ENCODE measurements around the gene EPG5.

EPG5 gene

DNA sequence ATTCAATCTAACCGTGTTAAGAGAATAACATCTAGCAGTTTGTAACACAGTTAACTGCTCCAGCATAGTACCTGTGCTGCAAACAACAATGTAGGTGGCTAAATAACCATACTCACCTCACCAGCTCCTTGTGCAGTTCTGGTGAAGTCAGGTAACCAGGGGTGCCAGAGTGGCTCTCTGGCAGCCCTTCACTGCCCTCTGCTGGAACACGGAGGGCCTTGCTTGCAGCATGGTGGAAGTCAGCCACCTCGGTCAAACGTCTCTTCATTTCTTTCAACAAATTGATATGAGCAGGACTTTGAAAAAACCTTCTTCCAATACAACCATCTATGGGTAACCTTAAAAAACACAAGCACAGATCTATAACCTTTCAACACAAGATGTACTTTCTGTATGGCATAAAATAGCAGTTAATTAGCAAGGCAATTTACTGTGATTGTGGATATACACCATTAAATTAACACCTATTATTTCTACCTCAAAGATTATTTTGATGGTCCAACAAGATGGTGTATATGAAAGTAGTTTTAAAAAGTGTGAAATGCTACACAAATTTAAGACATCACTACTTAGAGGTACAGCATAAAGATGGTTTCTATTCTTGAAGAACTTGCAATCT is 56.6 kb downstream of the EPG5 start:
- DNase-seq: peak; percentile 2 to 44 (median 21)

DNA sequence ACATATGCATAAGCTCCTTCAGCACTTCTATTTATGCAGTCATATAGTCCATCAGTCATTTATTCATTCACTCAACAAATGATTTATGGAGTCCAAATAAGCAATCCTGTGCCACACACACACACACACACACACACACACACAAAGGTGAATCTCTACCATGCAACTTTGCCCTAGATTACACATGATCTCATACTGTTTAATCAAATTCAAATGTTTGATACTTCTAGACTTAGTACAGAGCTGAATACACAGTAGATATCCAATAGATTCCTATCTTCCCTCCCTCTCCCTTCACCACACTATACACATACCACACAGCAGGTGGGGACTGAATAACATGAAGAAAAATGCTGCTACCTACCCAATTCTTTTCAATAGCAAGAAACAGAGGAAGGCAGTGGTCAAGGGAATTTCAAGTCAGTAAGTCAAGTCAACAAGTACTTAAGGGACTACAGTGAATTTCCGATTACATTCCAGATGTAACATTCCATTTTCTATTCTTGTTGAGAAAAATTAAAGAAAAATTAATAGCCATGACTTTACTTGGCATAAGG is 65.4 kb downstream of the EPG5 start:
- DNase-seq: no peak

DNA sequence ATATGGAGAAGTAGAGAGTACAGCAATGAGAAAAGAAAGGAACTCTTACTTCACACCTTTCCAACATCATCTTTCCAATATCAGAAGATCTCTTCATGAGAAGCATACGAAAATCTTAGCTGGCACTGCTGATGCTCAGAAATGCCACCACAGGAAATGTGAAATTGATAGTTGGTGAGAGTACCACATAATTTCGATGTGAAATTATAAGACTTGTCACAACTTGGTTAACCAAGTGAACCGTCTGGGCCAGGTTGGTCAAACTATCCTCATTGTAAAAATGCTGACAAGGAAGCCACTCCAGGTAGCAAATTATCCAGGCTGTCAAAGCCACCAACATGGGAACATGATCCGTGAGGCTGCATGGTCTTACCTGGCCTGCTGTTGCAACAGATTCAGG is 66.5 kb downstream of the EPG5 start:
- no peak for DNase-seq

DNA sequence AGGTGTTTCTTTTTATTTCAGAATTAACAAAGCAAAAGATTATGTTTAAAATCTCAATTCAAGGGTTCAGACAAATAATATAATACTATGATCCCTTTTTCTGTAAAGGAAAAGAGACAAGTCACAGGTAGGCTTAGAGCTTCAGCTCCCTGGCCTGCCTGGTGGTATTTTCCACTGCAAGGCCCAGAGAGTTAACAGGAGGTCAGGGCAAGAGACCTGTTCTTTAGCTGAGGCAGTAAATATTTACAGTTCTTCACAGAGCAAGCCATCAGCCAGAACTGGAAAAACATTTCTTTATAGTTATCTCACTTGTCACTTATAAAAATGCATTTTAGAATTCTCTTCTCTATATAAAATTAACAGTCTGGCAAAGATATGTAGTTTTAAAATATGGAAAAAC is 70.1 kb downstream of the EPG5 start:
- DNase-seq: no peak

DNA sequence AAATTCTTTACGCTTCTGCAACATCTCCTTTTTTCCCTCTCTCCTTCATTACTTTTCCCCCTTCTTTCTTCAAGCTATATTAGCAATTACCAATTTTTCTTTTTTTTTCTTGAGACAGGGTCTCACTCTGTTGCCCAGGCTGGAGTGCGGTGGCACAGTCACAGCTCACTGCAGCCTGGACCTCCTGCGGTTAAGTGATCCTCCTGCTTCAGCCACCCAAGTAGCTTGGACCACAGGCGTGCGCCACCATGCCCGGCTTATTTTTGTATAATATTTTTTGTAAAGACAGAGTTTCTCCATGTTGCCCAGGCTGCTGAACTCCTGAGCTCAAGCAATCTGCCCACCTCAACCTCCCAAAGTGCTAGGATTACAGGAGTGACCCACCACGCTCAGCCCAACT is 70.7 kb downstream of the EPG5 start:
- no peak for DNase-seq

DNA sequence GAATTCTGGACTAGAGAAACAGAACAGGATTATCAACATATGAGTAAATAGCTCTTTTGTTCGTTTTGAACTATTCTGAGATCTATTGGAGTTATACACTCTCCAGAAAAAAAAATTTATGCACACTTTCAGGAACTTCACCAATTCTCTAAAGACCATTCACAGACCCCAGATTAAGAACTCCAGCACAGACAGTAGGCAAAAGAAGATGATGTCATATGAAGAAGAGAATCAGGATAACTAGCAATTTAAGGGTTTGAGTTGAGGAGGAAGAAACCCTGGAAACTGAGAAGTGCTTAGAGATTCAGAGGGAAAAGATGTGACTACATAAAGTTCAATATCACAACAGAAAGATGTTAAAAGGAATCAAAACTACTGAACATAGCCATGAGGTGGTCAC is 71.8 kb downstream of the EPG5 start:
- DNase-seq: no peak

DNA sequence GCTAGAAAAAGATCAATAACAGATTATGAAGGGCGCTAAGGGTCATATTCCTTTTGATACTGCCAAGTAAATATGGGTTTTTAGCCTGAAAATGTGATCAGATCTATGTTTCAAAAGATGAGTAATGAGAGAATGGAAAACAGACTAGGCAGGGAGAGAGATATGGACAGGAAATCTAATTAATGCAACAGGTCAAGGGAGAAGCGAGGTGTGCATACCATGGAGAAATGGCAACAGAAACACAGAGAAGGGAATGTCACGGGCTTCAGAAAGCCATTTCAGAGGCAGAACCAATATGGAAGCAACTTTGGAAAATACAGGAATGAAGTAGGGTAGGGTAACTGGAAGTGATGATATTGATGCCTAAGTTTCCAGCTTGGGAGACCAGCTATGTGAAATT is 72.3 kb downstream of the EPG5 start:
- no peak for DNase-seq

DNA sequence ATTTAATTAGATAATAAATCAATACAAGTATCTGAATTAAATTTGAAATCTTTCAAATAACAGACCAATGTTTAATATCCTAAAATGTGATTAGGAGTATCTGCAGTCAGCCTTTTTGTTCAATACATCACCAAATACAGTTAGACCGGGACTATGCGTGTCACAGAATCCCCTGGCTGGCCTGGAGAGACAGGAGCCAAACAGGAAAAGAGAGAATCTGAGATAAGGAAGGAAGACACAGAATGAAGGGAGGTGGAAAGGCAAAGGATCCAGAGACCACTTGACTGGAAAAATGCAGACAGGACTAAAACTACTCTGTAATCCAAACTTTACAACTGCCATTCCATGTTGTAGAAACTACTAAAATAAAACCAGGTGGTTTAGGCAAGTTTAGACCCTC is 75.3 kb downstream of the EPG5 start:
- no peak for DNase-seq

DNA sequence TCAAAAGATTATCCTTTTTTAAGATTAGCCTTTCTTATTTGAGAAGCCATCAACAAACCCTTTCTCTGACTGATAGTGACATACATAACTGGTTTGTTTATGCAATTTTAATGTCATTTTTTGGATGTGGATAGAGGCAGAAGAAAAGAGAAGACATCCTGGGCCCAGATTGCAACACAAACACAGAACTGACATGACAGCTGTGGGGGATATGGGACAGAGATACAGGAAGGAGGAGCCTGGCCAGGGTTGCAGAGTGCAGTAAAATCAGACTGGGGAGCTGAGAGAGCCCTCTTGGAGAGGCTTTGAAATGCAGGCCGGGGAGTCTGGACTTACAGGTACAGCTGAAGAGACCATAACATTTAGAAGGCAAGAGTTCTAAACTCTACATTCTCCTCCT is 76.5 kb downstream of the EPG5 start:
- DNase-seq: no peak

DNA sequence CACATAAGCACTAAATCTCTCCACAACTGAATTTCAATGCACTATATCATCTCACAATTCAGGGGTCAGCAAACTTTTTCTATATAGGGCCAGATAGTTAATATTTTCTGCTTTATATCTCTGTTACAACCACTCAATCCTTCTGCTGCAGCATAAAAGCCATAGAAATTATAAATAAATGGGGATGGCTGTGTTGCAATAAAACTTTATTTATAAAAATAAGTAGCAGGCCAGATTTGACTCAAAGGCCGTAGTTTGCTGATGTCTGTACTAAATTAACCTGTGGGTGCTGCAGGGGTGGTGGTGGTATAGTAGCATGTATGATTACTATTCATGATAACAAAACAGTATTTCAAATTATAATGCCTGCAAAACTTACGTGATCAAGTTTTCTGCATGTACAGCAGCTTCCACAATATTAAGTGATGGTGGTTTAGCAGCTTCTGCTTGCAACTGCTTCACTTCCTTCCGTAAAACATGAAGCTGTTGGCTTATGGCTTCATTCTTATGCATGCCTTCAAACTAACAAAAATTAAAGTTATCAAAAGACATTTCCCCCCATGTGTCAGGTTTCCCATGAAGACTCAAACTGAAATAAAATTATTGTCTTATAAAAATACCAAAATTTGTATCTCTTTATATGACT is 77.6 kb downstream of the EPG5 start:
- no peak for DNase-seq

DNA sequence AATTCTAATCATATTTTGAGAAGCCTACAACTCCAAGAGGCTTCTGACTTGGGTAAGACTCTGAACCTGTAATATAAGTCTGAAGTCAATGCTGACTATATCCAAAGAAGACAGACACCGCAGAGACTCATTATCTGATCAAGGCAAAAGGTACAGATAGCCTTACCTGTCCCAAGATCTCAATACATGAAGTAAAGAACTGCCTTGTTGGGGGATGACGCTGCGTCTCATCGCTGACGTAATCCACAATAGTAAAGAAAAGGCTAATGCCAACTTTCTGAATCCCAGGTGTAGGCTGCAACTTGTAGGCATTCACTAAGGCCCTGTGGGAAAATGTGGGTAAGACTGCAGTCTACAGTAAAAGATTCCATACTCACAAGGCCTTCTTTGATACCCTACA is 79.5 kb downstream of the EPG5 start:
- no peak for DNase-seq

DNA sequence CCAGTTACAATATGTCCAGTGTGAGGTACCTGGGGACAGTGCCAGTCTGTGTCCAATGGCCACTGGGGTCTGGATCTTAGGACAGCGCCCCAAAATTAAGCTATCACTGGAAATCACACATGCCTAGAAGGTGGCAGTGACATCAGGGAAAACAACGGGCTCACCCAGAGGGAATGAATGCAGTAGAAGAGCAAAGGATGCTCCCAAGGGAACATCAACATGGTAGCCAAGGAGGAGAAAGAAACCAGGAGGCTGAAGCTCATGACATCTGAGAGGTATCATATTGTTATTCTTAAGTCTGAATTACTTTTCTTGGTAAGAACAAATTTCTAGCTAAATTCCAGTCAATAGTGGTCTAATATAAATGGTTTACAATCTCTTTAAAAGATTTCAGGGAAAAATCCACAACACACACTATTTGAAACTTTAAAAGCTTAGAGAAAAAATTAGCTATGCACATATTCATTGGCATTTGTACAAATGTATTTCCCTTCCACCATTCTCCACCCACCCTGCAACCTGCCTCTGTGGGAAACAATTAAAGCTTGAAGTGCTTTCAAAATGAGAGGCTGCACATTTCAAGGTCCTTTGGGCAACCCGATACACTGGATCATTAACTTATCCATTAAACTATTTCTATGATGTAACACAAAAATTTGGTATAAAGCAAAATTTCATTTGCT is 86.1 kb downstream of the EPG5 start:
- no peak for DNase-seq

DNA sequence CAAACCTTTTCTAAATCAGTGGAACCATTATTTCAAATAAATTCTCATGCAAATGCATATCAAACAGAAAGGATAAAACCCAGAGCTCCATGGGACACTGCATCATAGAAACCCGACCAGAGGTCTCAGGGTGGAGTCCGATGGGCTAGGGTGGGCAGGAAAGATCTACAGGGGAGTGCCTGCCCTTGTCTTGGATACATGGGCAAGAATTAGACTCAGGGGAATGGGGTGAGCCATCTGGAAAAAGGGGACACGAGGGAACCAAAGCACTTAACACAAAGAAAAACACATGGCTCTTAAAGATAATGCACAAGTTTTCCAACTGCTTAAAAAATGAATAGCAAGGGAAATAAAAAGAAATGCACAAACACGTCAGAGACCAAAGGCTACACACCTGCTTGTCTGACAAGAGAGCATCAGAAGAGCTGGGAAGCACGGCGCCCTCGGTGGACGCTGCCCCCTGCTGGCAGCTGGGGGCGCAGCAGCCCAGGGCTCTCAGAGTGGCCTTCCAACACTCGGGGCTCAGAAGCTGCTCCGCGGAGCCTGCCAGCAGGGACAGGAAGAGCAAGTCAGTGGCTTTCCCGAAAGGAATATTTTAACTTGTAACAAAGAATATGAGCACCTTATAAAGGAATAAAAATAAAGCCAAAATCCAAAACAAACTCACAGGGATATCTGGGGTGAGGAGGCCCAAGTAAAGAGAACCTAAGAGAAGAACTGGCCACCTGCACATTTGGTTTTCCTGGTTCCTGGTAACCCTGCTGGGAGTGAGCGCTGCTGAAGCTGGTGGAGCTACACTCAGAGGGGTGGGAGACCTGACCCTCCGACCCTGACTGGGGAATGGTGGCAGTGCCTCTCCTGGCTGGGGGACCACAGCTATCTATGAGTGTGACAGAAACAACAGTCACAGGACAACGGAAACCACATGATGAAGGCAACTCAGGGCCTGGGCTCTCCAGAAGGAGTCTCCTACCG is 87.2 kb downstream of the EPG5 start:
- DNase-seq: peak; percentile 39 to 69 (median 58)

DNA sequence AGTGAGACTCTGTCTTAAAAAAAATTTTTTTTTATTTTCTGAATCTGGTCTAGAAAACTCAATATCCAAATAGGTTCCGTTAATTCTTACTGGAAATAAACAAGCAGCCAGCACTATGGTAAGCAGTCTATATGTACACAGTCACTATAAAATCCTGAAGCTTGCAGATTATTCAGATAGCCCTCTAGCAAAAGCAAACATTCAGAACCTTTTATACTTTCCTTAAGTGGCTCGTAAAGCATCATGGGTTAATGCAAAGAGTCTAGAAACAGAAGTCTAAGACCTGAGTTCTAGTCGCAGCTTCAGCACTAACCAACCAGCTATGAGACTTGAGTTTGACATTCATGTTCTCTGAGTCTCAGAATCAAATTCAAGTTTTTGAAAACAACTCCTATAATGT is 89.7 kb downstream of the EPG5 start:
- DNase-seq: no peak

DNA sequence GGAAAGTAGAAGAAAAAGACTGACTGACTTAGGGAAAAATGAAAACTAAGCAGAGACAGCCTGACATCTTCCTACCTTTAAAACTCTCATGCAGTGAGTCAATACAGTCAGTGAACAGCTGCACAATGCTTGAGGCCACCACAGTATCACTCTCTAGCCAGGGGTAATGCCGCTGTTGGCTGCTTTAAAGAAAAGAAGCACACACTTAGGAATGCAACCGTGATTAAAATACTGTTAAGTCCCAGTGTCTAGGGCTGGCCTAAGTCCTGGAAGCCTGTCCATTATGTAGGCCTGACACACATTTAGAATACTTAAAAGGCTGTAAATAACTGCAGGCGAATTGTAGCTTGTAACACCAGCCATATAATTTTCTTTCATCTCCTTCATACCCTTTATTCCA is 91.0 kb downstream of the EPG5 start:
- DNase-seq: no peak

DNA sequence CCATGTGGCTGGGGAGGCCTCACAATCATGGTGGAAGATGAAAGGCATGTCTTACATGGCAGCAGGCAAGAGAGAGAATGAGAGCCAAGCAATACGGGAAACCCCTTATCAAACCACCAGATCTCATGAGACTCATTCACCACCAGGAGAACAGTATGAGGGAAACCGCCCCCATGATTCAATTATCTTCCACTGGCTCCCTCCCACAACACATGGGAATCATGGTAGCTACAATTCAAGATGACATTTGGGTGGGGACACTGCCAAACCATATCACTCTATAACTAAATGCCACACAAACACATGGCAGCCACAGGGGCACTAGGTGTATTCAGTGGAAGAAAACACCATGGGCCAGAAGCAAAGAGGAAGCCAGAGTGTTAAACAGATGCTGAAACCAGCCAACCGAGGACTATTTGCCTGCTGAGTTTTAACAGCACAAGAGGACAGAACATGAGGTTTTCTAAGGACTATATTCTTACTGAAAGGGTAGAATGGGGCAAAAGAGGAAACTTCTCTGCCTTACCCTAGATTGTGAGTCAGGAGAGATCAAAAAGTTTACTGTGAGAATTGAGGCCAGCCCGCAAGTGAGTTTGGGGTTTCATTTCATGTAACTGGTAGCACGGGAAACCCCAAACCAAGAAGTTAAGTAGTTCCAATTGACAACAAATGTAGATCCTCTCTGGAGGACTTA is 92.5 kb downstream of the EPG5 start:
- DNase-seq: no peak

DNA sequence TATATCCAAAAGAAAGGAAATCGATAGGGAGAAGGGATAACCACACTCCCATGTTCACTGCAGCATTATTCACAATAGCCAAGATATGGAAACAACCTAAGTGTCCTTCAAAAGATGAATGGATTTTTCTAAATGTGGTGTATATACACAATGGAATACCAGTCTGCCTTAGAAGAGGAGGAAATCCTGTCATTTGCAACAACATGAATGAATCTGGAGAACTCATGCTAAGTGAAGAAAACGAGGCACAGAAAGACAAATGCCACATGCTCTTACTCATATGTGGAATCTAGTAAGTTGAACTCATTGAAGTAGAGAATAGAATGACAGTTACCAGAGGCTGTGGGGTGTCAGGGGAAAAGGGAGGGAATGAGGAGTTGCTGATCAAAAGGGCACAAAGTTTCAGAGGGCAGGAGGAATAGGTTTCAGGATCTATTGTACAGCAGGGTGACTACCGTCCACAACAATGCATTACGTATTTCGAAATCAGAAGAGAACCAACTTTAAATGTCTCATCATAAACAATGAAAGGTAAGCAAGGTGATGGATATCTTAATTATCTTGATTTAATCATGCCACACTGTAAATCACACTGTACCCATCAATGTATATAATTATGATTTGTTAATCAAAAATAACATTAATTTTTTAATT is 95.6 kb downstream of the EPG5 start:
- no peak for DNase-seq

DNA sequence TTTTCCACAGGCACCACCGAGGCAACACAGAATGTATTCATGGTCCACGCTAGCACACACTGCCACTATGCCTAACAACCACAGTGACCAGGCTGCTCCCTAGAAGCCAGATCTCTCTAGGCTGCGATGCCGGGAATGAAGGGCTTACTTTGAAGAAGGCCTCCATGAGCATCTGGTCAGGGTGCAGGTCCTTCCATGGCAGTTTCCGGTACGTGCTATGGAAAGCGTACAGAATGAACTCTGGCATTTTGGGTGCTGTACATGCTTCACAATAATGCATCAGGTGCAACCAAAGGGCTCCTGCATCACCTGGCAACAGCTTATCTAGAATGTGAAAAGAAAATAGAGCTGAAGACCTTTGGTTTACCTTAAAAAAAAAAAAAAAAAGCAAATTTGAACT is 96.7 kb downstream of the EPG5 start:
- DNase-seq: no peak

DNA sequence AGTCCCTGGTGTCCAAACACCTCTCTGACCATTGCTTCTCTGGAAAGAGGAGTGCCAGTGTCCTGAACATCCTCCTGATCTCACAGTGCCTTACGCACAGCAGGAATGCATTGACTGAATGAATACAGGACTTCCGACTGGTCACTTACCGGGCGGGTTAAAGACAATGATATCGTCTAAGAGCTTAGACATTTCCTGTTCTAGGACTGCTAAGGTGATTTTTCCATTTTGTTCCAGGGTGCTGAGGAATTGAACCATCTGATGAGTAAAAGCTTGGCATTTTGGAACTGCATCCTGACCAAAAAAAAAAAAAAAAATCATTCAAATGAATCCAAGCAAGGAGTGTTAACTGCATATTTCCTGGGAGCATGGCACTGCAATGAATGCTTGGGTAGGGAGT is 101.7 kb downstream of the EPG5 start:
- no peak for DNase-seq

DNA sequence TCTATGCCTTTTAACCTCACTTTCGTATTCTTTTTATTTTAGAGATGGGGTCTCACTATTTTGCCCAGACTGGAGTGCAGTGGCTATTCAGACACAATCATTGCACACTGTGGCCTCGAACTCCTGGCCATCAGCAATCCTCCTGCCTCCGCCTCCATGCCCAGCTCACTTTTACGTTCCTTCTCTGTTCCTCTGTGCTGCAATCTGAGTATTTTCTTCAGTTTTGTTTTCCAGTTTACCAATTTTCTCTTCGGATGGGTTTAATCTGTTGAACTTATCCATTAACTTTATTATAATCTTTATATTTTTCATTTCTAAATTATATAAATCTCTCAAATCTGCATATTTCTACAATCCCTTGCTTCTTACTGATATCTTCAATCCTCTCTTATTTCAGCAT is 103.0 kb downstream of the EPG5 start:
- no peak for DNase-seq

DNA sequence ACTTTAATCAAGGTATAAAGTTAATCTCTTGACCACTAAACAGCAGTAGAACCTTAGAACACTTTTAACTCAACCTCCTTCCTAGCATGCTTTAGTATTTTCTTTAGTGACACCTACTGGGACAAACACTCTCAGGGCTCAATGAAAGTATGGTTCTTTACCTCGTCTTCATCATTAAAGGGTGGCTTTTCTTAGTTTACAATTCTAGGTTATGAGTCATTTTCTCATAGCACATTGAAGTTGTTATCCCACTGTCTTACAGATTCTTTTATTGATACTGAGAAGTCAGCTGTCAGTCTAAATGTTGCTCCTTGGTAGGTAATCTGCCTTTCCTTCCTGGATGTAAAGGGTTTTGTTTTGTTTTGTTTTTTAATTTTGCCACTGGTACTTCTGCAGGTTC is 103.7 kb downstream of the EPG5 start:
- no peak for DNase-seq

DNA sequence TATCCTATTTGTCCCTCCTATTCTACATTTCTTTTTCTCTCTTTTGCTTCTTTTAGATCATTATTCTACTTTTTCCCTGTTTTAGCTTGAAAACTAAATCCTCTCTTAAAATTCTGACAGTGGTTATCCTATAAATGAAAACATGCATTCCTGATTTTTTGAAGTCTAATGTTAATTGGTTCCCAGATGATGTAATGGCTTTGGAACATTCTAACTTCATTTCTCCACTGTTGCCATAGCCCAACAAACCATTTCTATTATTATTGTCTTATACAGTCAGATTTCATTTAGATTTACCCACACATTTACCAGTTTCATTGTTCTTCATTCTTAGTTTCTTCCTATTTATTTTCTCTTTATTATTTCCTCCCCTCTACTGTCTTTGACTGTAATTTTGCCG is 105.2 kb downstream of the EPG5 start:
- no peak for DNase-seq
